K562 (cell line): ENCODE results near the gene NOA1. TPM values are rescaled to one million over a fixed set of nuclear protein-coding genes. Genes with fewer than 3 reads are reported as not detected.

Experiments
- ATAC-seq: fragments of 200-7000 bp; cut with Tn5 transposase; 3 replicates; pipeline ENCODE4 v1.9.1; 2020; ENCODE audit warnings: moderate library complexity
- BruUV-seq: library from RNA; stranded (reverse); fragments of 400-500 nt; replicated peaks from 2 replicates; lab custom pipeline; 2021; lab: Mats Ljungman, UMichigan
- CTCF ChIA-PET: fragments of 300-600 bp; formaldehyde crosslinking; extraction: SDS; loops from one replicate; lab custom pipeline; 2021; ENCODE audit warnings: low intra/inter-chr PET ratio; lab: Yijun Ruan, JAX
- POLR2A ChIA-PET: fragments of 300-600, 350-650 bp; sonication (Branson Sonifier 250); formaldehyde crosslinking; extraction: SDS; loops from one replicate; lab custom pipeline; 2021; ENCODE audit warnings: antibody characterized with exemption, inconsistent platforms; lab: Yijun Ruan, JAX
- DNase-seq, 4 experiments: peaks; one replicate each; pipeline versions ENCODE4 v3.0.0 to v3.0.0-alpha.2; 2011 to 2018; ENCODE audit warnings: low spot score in 3 of 4, mixed read lengths in 3 of 4; ENCODE audit errors: extremely low read depth in 1 of 4
- FAIRE-seq: peaks from 2 replicates; lab custom pipeline; 2011; peaks lifted over from hg19 to GRCh38; lab: Jason Lieb, UNC
- H2AFZ ChIP-seq: 2 replicates; pipeline ENCODE4 v1.6.0; 2011; ENCODE audit warnings: low read depth, low read length, control low read depth, inconsistent platforms
- H3K27ac ChIP-seq: fragments of 200-600 bp; 3 replicates; pipeline ENCODE4 v1.8.0; 2011; ENCODE audit warnings: low read depth, mild to moderate bottlenecking, control low read depth, inconsistent platforms, low read length, moderate library complexity, mixed read lengths; ENCODE audit errors: extremely low read depth
- H3K27me3 ChIP-seq, 2 experiments: fragments of 300-600 bp in 1 of 2; 2 replicates in 1 of 2; 3 replicates in 1 of 2; pipeline versions ENCODE4 v1.6.0 to v1.8.0; 2011; ENCODE audit warnings: inconsistent platforms in 2 of 2, low read length in 2 of 2, mild to moderate bottlenecking in 1 of 2, mixed read lengths in 1 of 2, moderate library complexity in 1 of 2; ENCODE audit not compliant: control insufficient read depth in 2 of 2, insufficient read depth in 2 of 2
- H3K36me3 ChIP-seq: fragments of 300-600 bp; 3 replicates; pipeline ENCODE4 v1.8.0; 2011; ENCODE audit warnings: mild to moderate bottlenecking, low read length, inconsistent platforms; ENCODE audit not compliant: control insufficient read depth, insufficient read depth
- H3K4me1 ChIP-seq, 2 experiments: fragments of 200-600 bp in 1 of 2; replicated peaks in 1 of 2; 2 replicates in 1 of 2; 3 replicates in 1 of 2; pipeline versions ENCODE4 v1.5.1 to v1.8.0; 2011; ENCODE audit warnings: inconsistent platforms in 2 of 2, low read length in 2 of 2, mild to moderate bottlenecking in 1 of 2, mixed read lengths in 1 of 2, moderate library complexity in 1 of 2; ENCODE audit not compliant: control insufficient read depth in 2 of 2, insufficient read depth in 2 of 2
- H3K4me2 ChIP-seq: 2 replicates; pipeline ENCODE4 v1.6.1; 2011; ENCODE audit warnings: low read length, control low read depth, inconsistent platforms, mixed read lengths; ENCODE audit not compliant: insufficient read depth
- H3K4me3 ChIP-seq: fragments of 200-600 bp; sonication (generic), shearing (Covaris generic); 2 replicates; pipeline ENCODE4 v1.5.1; 2016; ENCODE audit warnings: control low read depth, inconsistent platforms
- H3K79me2 ChIP-seq: fragments of 200-600 bp; 3 replicates; pipeline ENCODE4 v1.8.0; 2011; ENCODE audit warnings: low read length, inconsistent platforms; ENCODE audit not compliant: control insufficient read depth, insufficient read depth
- H3K9ac ChIP-seq, 2 experiments: 2 replicates each; pipeline versions ENCODE4 v1.6.0 to v1.6.1; 2011; ENCODE audit warnings: low read depth in 2 of 2, low read length in 2 of 2, control low read depth in 1 of 2, inconsistent platforms in 1 of 2, mild to moderate bottlenecking in 1 of 2, mixed read lengths in 1 of 2; ENCODE audit not compliant: insufficient read depth in 1 of 2
- H3K9me1 ChIP-seq: one replicate; pipeline ENCODE4 v1.6.0; 2011; ENCODE audit warnings: inconsistent platforms, mild to moderate bottlenecking, low read length, moderate library complexity; ENCODE audit not compliant: control insufficient read depth, insufficient read depth
- H3K9me3 ChIP-seq: replicated peaks from 2 replicates; pipeline ENCODE4 v1.5.1; 2011; ENCODE audit warnings: low read depth, low read length, inconsistent platforms; ENCODE audit not compliant: control insufficient read depth, insufficient read depth
- H4K20me1 ChIP-seq: replicated peaks from 2 replicates; pipeline ENCODE4 v1.6.1; 2011; ENCODE audit warnings: low read length, inconsistent platforms, mixed read lengths; ENCODE audit not compliant: control insufficient read depth, insufficient read depth
- ARID2 ChIP-seq: fragments of 450-650 bp; IDR thresholded peaks from 2 replicates; pipeline ENCODE4 v1.6.1; 2017; ENCODE audit warnings: antibody characterized with exemption, mild to moderate bottlenecking
- HNRNPK ChIP-seq: fragments of 200-400 bp; formaldehyde crosslinking; IDR thresholded peaks from one replicate; pipeline ENCODE4 v1.6.1; 2018; ENCODE audit warnings: mild to moderate bottlenecking, low read depth, low read length; ENCODE audit not compliant: poor library complexity, severe bottlenecking
- PHF21A ChIP-seq: fragments of 450-650 bp; IDR thresholded peaks from 2 replicates; pipeline ENCODE4 v1.6.1; 2017; ENCODE audit warnings: low read depth, borderline replicate concordance
- POLR2G ChIP-seq: fragments of 200-400 bp; formaldehyde crosslinking; IDR thresholded peaks from 2 replicates; pipeline ENCODE4 v1.6.1; 2017; ENCODE audit warnings: low read depth, mild to moderate bottlenecking, antibody characterized with exemption, low read length, moderate library complexity
- RBM25 ChIP-seq: fragments of 200-400 bp; formaldehyde crosslinking; IDR thresholded peaks from 2 replicates; pipeline ENCODE4 v1.6.1; 2018; ENCODE audit warnings: low read length, low read depth, moderate library complexity; ENCODE audit not compliant: severe bottlenecking
- ZBTB17 ChIP-seq: fragments of 450-650 bp; formaldehyde crosslinking; IDR thresholded peaks from 2 replicates; pipeline ENCODE4 v1.4.0; 2020; ENCODE audit warnings: mild to moderate bottlenecking
- ZNF121 ChIP-seq: sonication (generic); formaldehyde crosslinking; conservative IDR thresholded peaks from 2 replicates; pipeline ENCODE4 v1.8.0; 2022; ENCODE audit warnings: missing genetic modification reagents
- ZNF134 ChIP-seq: fragments of 250-450 bp; sonication (Bioruptor Pico); conservative IDR thresholded peaks from 2 replicates; pipeline ENCODE4 v1.4.0; 2020
- ZZZ3 ChIP-seq: fragments of 450-650 bp; IDR thresholded peaks from 2 replicates; pipeline ENCODE4 v1.6.1; 2016; ENCODE audit warnings: antibody characterized with exemption, mild to moderate bottlenecking, moderate library complexity
- WGBS: fragments of 100-300 bp; shearing (Covaris generic); methylation state at CpG from one replicate; pipeline ENCODE4 v1.1.6; 2016; ENCODE audit warnings: low coverage, mixed read lengths; ENCODE audit not compliant: insufficient coverage; ENCODE audit errors: missing lambda C conversion rate; 5-methylcytosine and 5-hydroxymethylcytosine counted together
- in situ Hi-C: fragments of 300-500 bp; cut with MboI; formaldehyde crosslinking; loops from 4 replicates; pipeline ENCODE4 v1.15.0; 2018; ENCODE audit warnings: inconsistent platforms, mixed read lengths
- intact Hi-C: fragments of 100-400 bp; cut with micrococcal nuclease; formaldehyde crosslinking; loops from 2 replicates; pipeline ENCODE4 v1.14.2; 2022
- polyA plus RNA-seq, 8 experiments: library from polyadenylated mRNA; depleted of rRNA in 4 of 8; stranded (reverse) in 5 of 8; unstranded in 3 of 8; fragments of >200 nt; fragmentation: Nextera tagmentation in 2 of 8; fragmentation: Illumina TruSeq in 1 of 8; extraction: Ambion mirVana in 2 of 8; extraction: Trizol in 1 of 8; gene quantifications; 2 replicates each; pipeline versions ENCODE4 v1.2.1 to v1.2.3, GENCODE V29; 2011 to 2014; ENCODE audit warnings: inconsistent platforms in 1 of 8, missing spikeins in 1 of 8
- total RNA-seq, 7 experiments: library from RNA; depleted of rRNA in 6 of 7; stranded (reverse); fragments of >200 nt in 6 of 7; fragmentation: Illumina TruSeq in 2 of 7; extraction: Trizol in 2 of 7; gene quantifications; 2 replicates each; pipeline versions ENCODE4 v1.2.1 to v1.2.3, GENCODE V29; 2011 to 2021; ENCODE audit warnings: low replicate concordance in 1 of 7
- TF ChIP-seq, protein P1 (sequence below): sonication (generic); formaldehyde crosslinking; IDR thresholded peaks from 2 replicates; pipeline ENCODE4 v1.8.0; 2022; ENCODE audit warnings: mild to moderate bottlenecking, missing genetic modification reagents

The NOA1 gene
- total and polyA plus RNA-seq, 9 of the 15 experiments (the other 6 are each of a cell fraction or from before 2014, with no cell fraction given), result 2.6 to 26.6 (median 16.7) TPM

DNA sequence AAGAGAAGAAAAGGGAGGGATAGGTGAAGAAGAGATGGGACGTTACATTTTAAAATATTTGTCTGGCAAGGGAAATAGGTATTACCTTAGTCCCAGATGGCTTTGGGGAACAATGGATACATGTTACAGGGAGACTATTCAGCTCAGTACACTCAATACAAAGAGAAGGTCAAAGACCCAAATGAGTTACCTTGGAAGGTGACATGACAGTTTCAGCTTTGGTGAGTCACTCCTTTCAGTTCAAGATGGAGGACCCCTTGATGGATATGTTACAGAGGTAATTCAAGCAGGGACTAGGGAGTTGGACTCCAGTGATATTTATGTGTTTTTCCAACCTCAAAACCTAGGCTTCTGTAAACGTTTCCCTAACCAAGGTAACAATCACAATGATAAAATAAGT is 5.0 kb downstream of the NOA1 start:
- in situ Hi-C loops, result no loop called here
- ATAC-seq, result no peak
- BruUV-seq, result no TSS peak
- WGBS, result 83% methylated on average over 2 of the region's 2 CpGs
- Histone ChIP-seq H3K27me3 (no peaks in the 10 kb centered on the region), H3K4me1 (peaks cover 5 to 16% of the 10 kb centered on the region in 2 experiments; a peak in 4 of 5 replicates), H3K9me1 (no peaks in the 10 kb centered on the region), H3K27ac (no peak overlapping the region), H2AFZ (no peak overlapping the region), H3K9me3 (no peaks in the 10 kb centered on the region; the same call in 1 of the 2 replicates), H3K36me3 (peaks cover 73% of the 10 kb centered on the region), H3K4me2 (no peak overlapping the region), H4K20me1 (peaks cover 10% of the 10 kb centered on the region), H3K79me2 (peaks cover 39% of the 10 kb centered on the region), H3K4me3 (no peak overlapping the region), H3K9ac (no peak overlapping the region)
- POLR2A ChIA-PET, result no interaction called here
- no peak for FAIRE-seq
- intact Hi-C loops, result no loop called here
- TF ChIP-seq ZBTB17 (CRISPR knock-in tag) (no peak), ARID2 (no peak), POLR2G (no peak), HNRNPK (no peak), ZNF134 (CRISPR knock-in tag) (no peak), ZNF121 (no peak), RBM25 (no peak), ZZZ3 (no peak), PHF21A (no peak)
- TF ChIP-seq, protein P1, sequence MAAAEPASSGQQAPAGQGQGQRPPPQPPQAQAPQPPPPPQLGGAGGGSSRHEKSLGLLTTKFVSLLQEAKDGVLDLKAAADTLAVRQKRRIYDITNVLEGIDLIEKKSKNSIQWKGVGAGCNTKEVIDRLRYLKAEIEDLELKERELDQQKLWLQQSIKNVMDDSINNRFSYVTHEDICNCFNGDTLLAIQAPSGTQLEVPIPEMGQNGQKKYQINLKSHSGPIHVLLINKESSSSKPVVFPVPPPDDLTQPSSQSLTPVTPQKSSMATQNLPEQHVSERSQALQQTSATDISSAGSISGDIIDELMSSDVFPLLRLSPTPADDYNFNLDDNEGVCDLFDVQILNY (CRISPR knock-in tag), result no peak
- no peak for DNase-seq
- CTCF ChIA-PET, result no interaction called here
